CD4-positive, alpha-beta T cell treated with Interleukin-12 subunit alpha and Interleukin-12 subunit beta, for 1 hour (primary cell): ENCODE results near the gene TMC7.
"Not testable (repeated sequence)": the region's sequence is repeated elsewhere in the genome, so short reads cannot be mapped to it uniquely, and the experiment has no call there.

Experiments
- DNase-seq: peaks from one replicate; pipeline ENCODE4 v3.0.0-alpha.2; 2020

Gene TMC7

GRCh38 chr16:18984435-18985005 lies 786 bp downstream of the TMC7 start:
- DNase-seq = no peak

GRCh38 chr16:18985256-18985655 lies 1.5 kb downstream of the TMC7 start:
- DNase-seq = not testable (repeated sequence)

- DNase-seq = not testable (repeated sequence)
These were observed 8.0 kb downstream of the TMC7 start for GRCh38 chr16:18991731-18992130.

GRCh38 chr16:18993531-18993930 lies 9.8 kb downstream of the TMC7 start:
- DNase-seq = not testable (repeated sequence)

- not testable (repeated sequence) for DNase-seq
These were observed 10.4 kb downstream of the TMC7 start for GRCh38 chr16:18994181-18994580.

- DNase-seq = not testable (repeated sequence)
These were observed 11.7 kb downstream of the TMC7 start for GRCh38 chr16:18995406-18995805.

GRCh38 chr16:18996536-18996935 lies 12.8 kb downstream of the TMC7 start:
- DNase-seq = not testable (repeated sequence)

GRCh38 chr16:18997001-18997400 lies 13.3 kb downstream of the TMC7 start:
- DNase-seq = not testable (repeated sequence)

GRCh38 chr16:18999045-18999393 lies 15.3 kb downstream of the TMC7 start:
- no peak for DNase-seq

- no peak for DNase-seq
These were observed 18.1 kb downstream of the TMC7 start for GRCh38 chr16:19001788-19002187.

GRCh38 chr16:19003935-19004334 lies 20.2 kb downstream of the TMC7 start:
- DNase-seq = no peak

GRCh38 chr16:19005561-19006445 lies 22.1 kb downstream of the TMC7 start:
- DNase-seq = no peak

- DNase-seq = no peak
These were observed 22.9 kb downstream of the TMC7 start for GRCh38 chr16:19006446-19007315.

GRCh38 chr16:19008245-19009169 lies 24.8 kb downstream of the TMC7 start:
- DNase-seq = no peak

GRCh38 chr16:19011169-19011731 lies 27.5 kb downstream of the TMC7 start:
- no peak for DNase-seq

GRCh38 chr16:19014461-19014860 lies 30.7 kb downstream of the TMC7 start:
- DNase-seq = no peak

GRCh38 chr16:19017179-19017578 lies 33.4 kb downstream of the TMC7 start:
- DNase-seq = no peak

GRCh38 chr16:19020689-19021088 lies 37.0 kb downstream of the TMC7 start:
- DNase-seq = no peak

- DNase-seq = no peak
These were observed 38.0 kb downstream of the TMC7 start for GRCh38 chr16:19021747-19022146.

- no peak for DNase-seq
These were observed 43.7 kb downstream of the TMC7 start for GRCh38 chr16:19027416-19027815.

GRCh38 chr16:19029980-19030379 lies 46.2 kb downstream of the TMC7 start:
- DNase-seq = no peak

- no peak for DNase-seq
These were observed 48.0 kb downstream of the TMC7 start for GRCh38 chr16:19031738-19032137.
